HCT116 (cell line): Measurements from ENCODE around the gene KIR3DL3. TPM values are rescaled to one million over a fixed set of nuclear protein-coding genes. Genes with fewer than 3 reads are reported as not detected.

ENCODE experiments used
- ATAC-seq: fragments of 200-7000 bp; cut with Tn5 transposase; 2 replicates; pipeline ENCODE4 v1.9.1; 2020; ENCODE audit warnings: mild to moderate bottlenecking, moderate library complexity
- Bru-seq: library from RNA; stranded (reverse); fragments of 400-500 nt; gene quantifications from one replicate; lab custom pipeline; 2021; lab: Mats Ljungman, UMichigan
- BruChase-seq, 2 experiments: library from RNA; stranded (reverse); fragments of 400-500 nt; gene quantifications; one replicate each; lab custom pipeline; 2021; lab: Mats Ljungman, UMichigan
- BruUV-seq: library from RNA; stranded (reverse); fragments of 400-500 nt; replicated peaks from 2 replicates; lab custom pipeline; 2021; lab: Mats Ljungman, UMichigan
- CTCF ChIA-PET: fragments of 300-600 bp; sonication (Branson Sonifier 250); formaldehyde crosslinking; loops from one replicate; lab custom pipeline; 2021; ENCODE audit warnings: antibody characterized with exemption; lab: Charles Lee
- POLR2A ChIA-PET: fragments of 300-600, 350-600 bp; sonication (Branson Sonifier 250); formaldehyde crosslinking; loops from one replicate; lab custom pipeline; 2021; ENCODE audit warnings: antibody characterized with exemption; lab: Charles Lee
- RAD21 ChIA-PET, 2 experiments: fragments of 300-600 bp; sonication (Branson Sonifier 250); formaldehyde crosslinking; loops; one replicate each; lab custom pipeline; 2023; ENCODE audit warnings: low total read pairs in 2 of 2; ENCODE audit not compliant: uncharacterized antibody in 2 of 2, unreplicated experiment in 2 of 2, low non-redundant PET in 1 of 2; lab: Charles Lee
- DNase-seq: peaks from one replicate; pipeline ENCODE4 v3.0.0-alpha.2; 2010; ENCODE audit warnings: low read depth, low spot score
- H2AFZ ChIP-seq: fragments of 200-600 bp; shearing (Covaris generic), sonication (generic); 2 replicates; pipeline ENCODE4 v1.6.1; 2017; ENCODE audit warnings: low read depth, mixed run types, mixed read lengths, antibody characterized with exemption, low read length; ENCODE audit not compliant: poor library complexity, severe bottlenecking
- H3K27ac ChIP-seq: 2 replicates; pipeline ENCODE4 v1.5.1; 2012; ENCODE audit warnings: low read depth, low read length
- H3K27me3 ChIP-seq: fragments of 200-600 bp; sonication (generic); 2 replicates; pipeline ENCODE4 v1.6.1; 2016; ENCODE audit warnings: mixed run types, low read length, mixed read lengths; ENCODE audit not compliant: insufficient read depth
- H3K36me3 ChIP-seq, 2 experiments: fragments of 200-500 bp in 1 of 2; fragments of 200-600 bp in 1 of 2; sonication (Bioruptor generic) in 1 of 2; sonication (generic) in 1 of 2; 2 replicates each; pipeline versions ENCODE4 v1.5.1 to v1.6.1; 2014 to 2016; ENCODE audit warnings: low read length in 2 of 2, inconsistent platforms in 1 of 2, mixed read lengths in 1 of 2, mixed run types in 1 of 2; ENCODE audit not compliant: insufficient read depth in 2 of 2, control insufficient read depth in 1 of 2
- H3K4me1 ChIP-seq, 2 experiments: fragments of 200-600 bp in 1 of 2; sonication (generic) in 1 of 2; 2 replicates each; pipeline versions ENCODE4 v1.5.1 to v1.6.1; 2012 to 2017; ENCODE audit warnings: low read length in 2 of 2, inconsistent platforms in 1 of 2, mild to moderate bottlenecking in 1 of 2, mixed read lengths in 1 of 2, mixed run types in 1 of 2, moderate library complexity in 1 of 2; ENCODE audit not compliant: insufficient read depth in 2 of 2, control insufficient read depth in 1 of 2
- H3K4me2 ChIP-seq: fragments of 200-600 bp; sonication (generic); 2 replicates; pipeline ENCODE4 v1.6.1; 2017; ENCODE audit warnings: mixed run types, low read length, mixed read lengths
- H3K4me3 ChIP-seq, 2 experiments: fragments of 200-600 bp in 1 of 2; sonication (generic) in 1 of 2; replicated peaks in 1 of 2; 2 replicates each; pipeline ENCODE4 v1.5.1; 2011 to 2016; ENCODE audit warnings: low read length in 2 of 2, control low read depth in 1 of 2, low read depth in 1 of 2, mild to moderate bottlenecking in 1 of 2, mixed read lengths in 1 of 2, mixed run types in 1 of 2
- H3K79me2 ChIP-seq: fragments of 200-600 bp; sonication (generic); 2 replicates; pipeline ENCODE4 v1.6.1; 2017; ENCODE audit warnings: mild to moderate bottlenecking, mixed run types, low read length, moderate library complexity, mixed read lengths; ENCODE audit not compliant: insufficient read depth
- H3K9ac ChIP-seq: fragments of 200-600 bp; sonication (generic); 2 replicates; pipeline ENCODE4 v1.6.1; 2016; ENCODE audit warnings: low read length, mixed read lengths
- H3K9me2 ChIP-seq: fragments of 200-600 bp; sonication (generic), shearing (Covaris generic); 2 replicates; pipeline ENCODE4 v1.6.1; 2017; ENCODE audit warnings: mixed run types, mild to moderate bottlenecking, moderate library complexity; ENCODE audit not compliant: insufficient read depth
- H3K9me3 ChIP-seq, 2 experiments: fragments of 200-500 bp in 1 of 2; fragments of 200-600 bp in 1 of 2; sonication (Bioruptor generic) in 1 of 2; sonication (generic) in 1 of 2; 2 replicates each; pipeline ENCODE4 v1.6.1; 2014 to 2017; ENCODE audit warnings: low read length in 2 of 2, mixed read lengths in 2 of 2, inconsistent platforms in 1 of 2, low read depth in 1 of 2, mild to moderate bottlenecking in 1 of 2, mixed run types in 1 of 2, moderate library complexity in 1 of 2; ENCODE audit not compliant: control insufficient read depth in 1 of 2, insufficient read depth in 1 of 2
- H4K20me1 ChIP-seq: fragments of 200-600 bp; sonication (generic), shearing (Covaris generic); 2 replicates; pipeline ENCODE4 v1.6.1; 2017; ENCODE audit warnings: mixed run types, mild to moderate bottlenecking, moderate library complexity; ENCODE audit not compliant: insufficient read depth
- CBX3 ChIP-seq: IDR thresholded peaks from 2 replicates; pipeline ENCODE4 v1.6.1; 2012; ENCODE audit warnings: low read depth
- ELF1 ChIP-seq: IDR thresholded peaks from 2 replicates; pipeline ENCODE4 v1.6.1; 2012; ENCODE audit warnings: low read depth, borderline replicate concordance
- POLR2A ChIP-seq: IDR thresholded peaks from 2 replicates; pipeline ENCODE4 v1.7.0; 2011; ENCODE audit warnings: borderline replicate concordance; ENCODE audit not compliant: insufficient read depth, insufficient read length; ENCODE audit errors: extremely low read depth
- RAD21 ChIP-seq: IDR thresholded peaks from 2 replicates; pipeline ENCODE4 v1.6.1; 2012; ENCODE audit warnings: low read depth, mild to moderate bottlenecking
- SP1 ChIP-seq: IDR thresholded peaks from 2 replicates; pipeline ENCODE4 v1.6.1; 2012; ENCODE audit warnings: low read depth
- TCF7L2 ChIP-seq: IDR thresholded peaks from 2 replicates; pipeline ENCODE4 v1.7.0; 2011; ENCODE audit warnings: borderline replicate concordance, inconsistent platforms; ENCODE audit not compliant: insufficient read depth, insufficient read length; ENCODE audit errors: extremely low read depth
- ZFX ChIP-seq: fragments of 450-650 bp; IDR thresholded peaks from 2 replicates; pipeline ENCODE4 v1.6.1; 2017
- ZNF274 ChIP-seq: fragments of 200-500 bp; sonication (Bioruptor generic); IDR thresholded peaks from 2 replicates; pipeline ENCODE4 v1.6.1; 2014; ENCODE audit warnings: mild to moderate bottlenecking, low read depth, low read length, inconsistent platforms
- intact Hi-C: fragments of 100-400 bp; cut with micrococcal nuclease; formaldehyde crosslinking; loops from 2 replicates; pipeline ENCODE4 v1.10.0; 2022
- long read RNA-seq: library from polyadenylated mRNA; unstranded; transcript quantifications from one replicate; pipeline ENCODE4 v2.0.0, GENCODE V29; 2021; ENCODE audit not compliant: unreplicated experiment
- polyA plus RNA-seq: library from polyadenylated mRNA; unstranded; fragments of >200 nt; gene quantifications from 2 replicates; pipeline ENCODE4 v1.2.1, GENCODE V29; 2012; ENCODE audit warnings: missing spikeins
- total RNA-seq: library from RNA; stranded (reverse); gene quantifications from one replicate; pipeline ENCODE4 v1.2.1, GENCODE V29; 2021; ENCODE audit not compliant: unreplicated experiment
- TF ChIP-seq, protein P1 (sequence below): IDR thresholded peaks from 2 replicates; pipeline ENCODE4 v1.6.1; 2012; ENCODE audit warnings: low read depth

Gene KIR3DL3
- not detected for total RNA-seq
- not detected in 2 replicates for polyA plus RNA-seq
- Bru-seq, nascent RNA = not detected
- BruChase-seq, experiment 1, labeled RNA remaining after a 6-hour chase = not detected
- BruChase-seq, experiment 2, labeled RNA remaining after a 2-hour chase = not detected
- long read RNA-seq = 0 reads

DNA sequence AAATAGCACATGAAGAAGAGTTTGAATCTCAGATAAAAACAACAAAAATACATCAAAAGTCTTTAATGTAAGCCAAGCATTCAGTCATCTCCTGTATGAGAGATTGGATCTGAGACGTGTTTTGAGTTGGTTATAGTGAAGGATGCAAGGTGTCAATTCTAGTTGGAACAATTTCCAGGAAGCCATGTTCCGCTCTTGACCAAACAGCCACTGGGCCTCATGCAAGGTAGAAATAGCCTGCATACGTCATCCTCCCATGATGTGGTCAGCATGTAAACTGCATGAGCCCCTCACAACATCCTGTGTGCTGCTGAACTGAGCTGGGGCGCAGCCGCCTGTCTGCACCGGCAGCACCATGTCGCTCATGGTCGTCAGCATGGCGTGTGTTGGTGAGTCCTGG is at the start of gene KIR3DL3:
KIR3DL3 (plus strand) TSS at position 301 of the 400 bp plus-strand sequence; CDS start at position 356, 55 bp downstream.
- POLR2A ChIA-PET = no interaction called here
- Histone ChIP-seq H3K9ac (no peak within 1 kb of the TSS), H2AFZ (no peak within 1 kb of the TSS), H3K36me3 (no peaks in the 10 kb centered on the region), H3K4me2 (no peak within 1 kb of the TSS), H3K27me3 (peaks cover 8% of the 10 kb centered on the region), H3K9me3 (peaks cover 8 to 12% of the 10 kb centered on the region in 2 experiments; a peak in 3 of 4 replicates), H3K27ac (no peak within 1 kb of the TSS), H4K20me1 (no peaks in the 10 kb centered on the region), H3K4me3 (no peak within 1 kb of the TSS), H3K9me2 (no peaks in the 10 kb centered on the region), H3K79me2 (no peaks in the 10 kb centered on the region), H3K4me1 (no peaks in the 10 kb centered on the region)
- TF ChIP-seq POLR2A = no peak
- TF ChIP-seq ELF1 = no peak
- no peak for TF ChIP-seq TCF7L2
- no peak for TF ChIP-seq CBX3
- no peak for TF ChIP-seq ZNF274
- no peak for TF ChIP-seq ZFX
- TF ChIP-seq SP1 = no peak
- TF ChIP-seq RAD21 = no peak
- TF ChIP-seq, protein P1, sequence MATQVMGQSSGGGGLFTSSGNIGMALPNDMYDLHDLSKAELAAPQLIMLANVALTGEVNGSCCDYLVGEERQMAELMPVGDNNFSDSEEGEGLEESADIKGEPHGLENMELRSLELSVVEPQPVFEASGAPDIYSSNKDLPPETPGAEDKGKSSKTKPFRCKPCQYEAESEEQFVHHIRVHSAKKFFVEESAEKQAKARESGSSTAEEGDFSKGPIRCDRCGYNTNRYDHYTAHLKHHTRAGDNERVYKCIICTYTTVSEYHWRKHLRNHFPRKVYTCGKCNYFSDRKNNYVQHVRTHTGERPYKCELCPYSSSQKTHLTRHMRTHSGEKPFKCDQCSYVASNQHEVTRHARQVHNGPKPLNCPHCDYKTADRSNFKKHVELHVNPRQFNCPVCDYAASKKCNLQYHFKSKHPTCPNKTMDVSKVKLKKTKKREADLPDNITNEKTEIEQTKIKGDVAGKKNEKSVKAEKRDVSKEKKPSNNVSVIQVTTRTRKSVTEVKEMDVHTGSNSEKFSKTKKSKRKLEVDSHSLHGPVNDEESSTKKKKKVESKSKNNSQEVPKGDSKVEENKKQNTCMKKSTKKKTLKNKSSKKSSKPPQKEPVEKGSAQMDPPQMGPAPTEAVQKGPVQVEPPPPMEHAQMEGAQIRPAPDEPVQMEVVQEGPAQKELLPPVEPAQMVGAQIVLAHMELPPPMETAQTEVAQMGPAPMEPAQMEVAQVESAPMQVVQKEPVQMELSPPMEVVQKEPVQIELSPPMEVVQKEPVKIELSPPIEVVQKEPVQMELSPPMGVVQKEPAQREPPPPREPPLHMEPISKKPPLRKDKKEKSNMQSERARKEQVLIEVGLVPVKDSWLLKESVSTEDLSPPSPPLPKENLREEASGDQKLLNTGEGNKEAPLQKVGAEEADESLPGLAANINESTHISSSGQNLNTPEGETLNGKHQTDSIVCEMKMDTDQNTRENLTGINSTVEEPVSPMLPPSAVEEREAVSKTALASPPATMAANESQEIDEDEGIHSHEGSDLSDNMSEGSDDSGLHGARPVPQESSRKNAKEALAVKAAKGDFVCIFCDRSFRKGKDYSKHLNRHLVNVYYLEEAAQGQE = no peak
- BruUV-seq = no TSS peak
- DNase-seq (no peak), ATAC-seq (no peak)
- intact Hi-C loops = no loop called here
- CTCF ChIA-PET = no interaction called here
- RAD21 ChIA-PET = no interaction called here
